Inflammatory macrophage treated with lipopolysaccharide for 1 hour (primary cell): ENCODE results near the gene FAR2.
"Not testable (repeated sequence)": the region's sequence is repeated elsewhere in the genome, so short reads cannot be mapped to it uniquely, and the experiment has no call there.

ENCODE experiments used
- DNase-seq, 2 donors: peaks; one replicate each; pipeline ENCODE4 v3.0.0-alpha.2; 2020 to 2022

The FAR2 gene

GRCh38 chr12:29343022-29343799 lies 194.1 kb downstream of the FAR2 start:
- DNase-seq, result no peak

- no peak for DNase-seq
Observed at GRCh38 chr12:29346769-29347421, 197.8 kb downstream of the FAR2 start.

- DNase-seq, result no peak
Observed at GRCh38 chr12:29350080-29350479, 201.0 kb downstream of the FAR2 start.

DNA sequence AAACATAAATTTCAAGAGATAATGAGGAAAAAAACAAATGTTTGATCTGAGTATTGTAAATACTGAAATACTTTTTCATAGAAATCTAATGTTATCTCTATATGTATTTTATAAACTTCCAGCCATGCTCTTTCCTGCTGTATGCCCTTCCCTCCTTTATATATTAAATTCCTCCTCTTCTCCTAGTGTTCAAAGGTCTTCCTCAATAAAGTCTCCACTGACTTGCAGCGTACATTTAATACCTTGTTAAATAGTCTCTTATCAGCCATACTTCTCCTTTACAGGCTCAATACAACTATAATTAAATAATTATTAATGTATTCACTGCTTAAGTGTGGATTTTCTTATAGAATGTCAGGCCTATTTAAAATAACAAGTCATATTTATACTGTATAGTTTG lies 205.9 kb downstream of the FAR2 start:
- no peak for DNase-seq

- no peak for DNase-seq
Observed at GRCh38 chr12:29365091-29365490, 216.0 kb downstream of the FAR2 start.

DNA sequence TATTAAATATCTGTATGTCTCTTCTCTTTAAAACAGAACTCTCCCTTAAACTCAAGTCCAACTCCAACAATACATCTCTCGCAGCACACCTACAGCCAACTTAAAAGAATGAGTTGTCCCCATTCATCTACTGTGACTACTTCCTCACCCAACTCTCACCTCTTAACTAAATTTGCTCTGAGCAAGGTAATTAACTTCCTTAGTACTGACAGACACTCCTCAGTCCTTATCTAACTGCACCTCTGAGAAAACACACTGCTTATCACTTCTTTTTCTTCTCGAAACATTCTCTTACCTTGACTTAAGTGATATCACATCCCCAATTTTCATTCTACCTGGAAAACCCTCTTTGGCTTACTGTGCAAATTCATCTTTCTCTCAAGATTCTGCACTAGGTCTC lies 224.9 kb downstream of the FAR2 start:
- DNase-seq, result no peak

GRCh38 chr12:29374913-29375312 lies 225.8 kb downstream of the FAR2 start:
- DNase-seq, result no peak

DNA sequence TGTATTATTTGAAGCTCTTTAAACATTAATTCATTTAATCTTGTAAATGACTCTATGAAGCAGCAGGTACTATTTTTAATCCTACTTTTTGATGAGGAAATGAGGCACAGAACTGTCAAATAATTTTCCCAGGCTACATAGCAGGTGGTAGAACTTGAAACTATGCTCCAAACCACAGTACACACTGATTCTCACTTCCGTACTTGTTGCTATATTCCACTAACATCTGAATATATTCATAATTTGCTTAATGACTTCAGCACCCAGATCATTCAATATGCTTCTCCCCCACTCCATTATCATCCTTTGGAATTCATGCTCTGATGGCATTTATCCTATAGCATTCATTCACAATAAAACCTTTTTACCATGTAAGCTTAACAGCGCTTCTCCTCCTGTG lies 227.0 kb downstream of the FAR2 start:
- DNase-seq, result no peak

GRCh38 chr12:29380536-29381523 lies 231.8 kb downstream of the FAR2 start, which contains the start of gene ERGIC2:
Gene ERGIC2 (minus strand): TSS chr12:29381172. CDS start chr12:29371633, 9,539 bp downstream.
- peak; percentile 97 to 100 for DNase-seq

- no peak for DNase-seq
Observed at GRCh38 chr12:29382251-29382650, 233.2 kb downstream of the FAR2 start.

- not testable (repeated sequence) for DNase-seq
Observed at GRCh38 chr12:29385194-29385593, 236.1 kb downstream of the FAR2 start.
